Fibroblast of the conjunctiva (primary cell): ENCODE measurements around the gene SRSF5.

ENCODE experiments used
- DNase-seq: peaks from one replicate; pipeline ENCODE4 v3.0.0-alpha.2; 2010; ENCODE audit warnings: low read depth

The SRSF5 gene

DNA sequence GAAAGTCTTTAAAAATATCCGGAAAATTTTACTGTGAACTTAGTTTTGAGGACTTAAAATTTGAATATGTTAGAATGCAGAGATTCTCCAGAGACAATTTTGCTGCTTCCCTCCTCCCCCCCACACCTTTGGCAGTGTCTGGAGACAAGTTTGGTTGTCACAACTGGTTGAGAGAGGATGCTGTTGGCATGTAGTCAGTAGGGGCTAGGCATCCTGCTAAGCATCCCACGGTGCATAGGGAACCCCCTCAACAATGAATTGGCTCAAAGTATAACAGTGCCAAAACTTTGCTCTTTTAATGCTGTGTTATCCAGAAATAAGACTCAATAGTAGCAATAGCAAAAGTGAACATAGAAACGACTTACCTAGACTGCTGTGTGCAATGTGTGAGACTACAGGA lies 3.6 kb downstream of the SRSF5 start:
- no peak for DNase-seq

DNA sequence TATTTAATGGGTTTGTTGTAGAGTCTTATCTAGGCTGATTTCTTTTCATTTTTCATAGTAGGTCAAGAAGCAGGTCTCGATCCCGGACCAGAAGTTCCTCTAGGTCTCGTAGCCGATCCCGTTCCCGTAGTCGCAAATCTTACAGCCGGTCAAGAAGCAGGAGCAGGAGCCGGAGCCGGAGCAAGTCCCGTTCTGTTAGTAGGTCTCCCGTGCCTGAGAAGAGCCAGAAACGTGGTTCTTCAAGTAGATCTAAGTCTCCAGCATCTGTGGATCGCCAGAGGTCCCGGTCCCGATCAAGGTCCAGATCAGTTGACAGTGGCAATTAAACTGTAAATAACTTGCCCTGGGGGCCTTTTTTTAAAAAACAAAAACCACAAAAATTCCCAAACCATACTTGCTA lies 4.2 kb downstream of the SRSF5 start:
- DNase-seq = no peak

DNA sequence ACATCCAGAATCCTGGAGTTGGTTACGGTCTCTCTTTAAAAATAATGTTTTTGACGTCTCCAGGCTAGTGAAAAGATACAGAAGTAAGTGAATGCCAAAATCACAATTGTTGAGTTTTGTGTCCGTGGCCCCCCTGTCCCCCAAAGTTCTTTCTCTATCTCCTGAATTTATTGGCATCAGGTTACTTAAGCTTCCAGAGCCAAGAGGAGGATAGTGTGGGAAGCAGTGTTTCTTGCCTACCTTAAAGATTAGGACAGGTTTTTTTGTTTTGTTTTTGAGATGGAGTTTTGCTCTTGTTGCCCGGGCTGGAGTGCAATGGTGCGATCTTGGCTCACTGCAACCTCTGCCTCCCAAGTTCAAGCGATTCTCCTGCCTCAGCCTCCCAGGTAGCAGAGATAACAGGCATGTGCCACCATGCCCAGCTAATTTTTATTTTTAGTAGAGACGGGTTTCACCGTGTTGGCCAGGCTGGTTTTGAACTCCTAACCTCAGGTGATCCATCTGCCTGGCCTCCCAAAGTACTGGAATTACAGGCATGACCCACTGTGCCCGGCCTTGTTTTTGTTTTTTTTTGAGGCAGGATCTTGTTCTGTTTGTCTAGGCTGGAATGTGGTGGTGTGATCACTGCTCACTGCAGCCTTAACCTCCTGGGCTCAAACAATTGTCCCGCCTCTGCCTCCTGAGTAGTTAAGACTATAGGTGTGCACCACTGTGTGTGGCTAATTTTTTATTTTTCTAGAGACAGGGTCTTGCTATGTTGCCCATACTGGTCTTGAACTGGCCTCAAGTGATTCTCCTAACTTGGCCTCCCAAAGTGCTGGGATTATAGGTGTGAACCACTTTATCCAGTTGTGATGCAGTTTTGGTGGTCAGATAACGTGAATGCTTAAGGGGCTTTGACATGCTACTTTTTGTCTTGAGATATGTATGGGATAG lies 5.4 kb downstream of the SRSF5 start:
- DNase-seq = no peak

- DNase-seq = no peak
These were observed 6.8 kb downstream of the SRSF5 start for GRCh38 chr14:69773571-69774276.

DNA sequence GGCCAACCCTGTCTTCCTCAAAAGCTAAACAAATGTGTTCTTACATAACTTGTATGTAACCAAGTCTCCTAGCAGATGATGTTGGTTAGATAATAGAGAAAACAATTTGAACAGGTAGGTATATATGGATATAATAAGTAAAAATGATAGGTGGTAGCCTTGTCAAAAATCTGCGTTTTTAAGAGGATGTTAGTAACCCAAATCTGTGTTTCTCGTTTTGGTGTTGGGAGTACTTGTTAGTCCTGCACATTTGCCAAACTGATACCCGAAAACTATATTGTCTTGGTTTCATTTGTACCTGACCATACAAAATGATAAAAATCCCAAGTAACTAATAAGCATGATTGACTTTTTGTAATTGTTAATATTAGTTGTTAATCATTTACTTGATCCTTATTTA lies 8.1 kb downstream of the SRSF5 start:
- DNase-seq = no peak

DNA sequence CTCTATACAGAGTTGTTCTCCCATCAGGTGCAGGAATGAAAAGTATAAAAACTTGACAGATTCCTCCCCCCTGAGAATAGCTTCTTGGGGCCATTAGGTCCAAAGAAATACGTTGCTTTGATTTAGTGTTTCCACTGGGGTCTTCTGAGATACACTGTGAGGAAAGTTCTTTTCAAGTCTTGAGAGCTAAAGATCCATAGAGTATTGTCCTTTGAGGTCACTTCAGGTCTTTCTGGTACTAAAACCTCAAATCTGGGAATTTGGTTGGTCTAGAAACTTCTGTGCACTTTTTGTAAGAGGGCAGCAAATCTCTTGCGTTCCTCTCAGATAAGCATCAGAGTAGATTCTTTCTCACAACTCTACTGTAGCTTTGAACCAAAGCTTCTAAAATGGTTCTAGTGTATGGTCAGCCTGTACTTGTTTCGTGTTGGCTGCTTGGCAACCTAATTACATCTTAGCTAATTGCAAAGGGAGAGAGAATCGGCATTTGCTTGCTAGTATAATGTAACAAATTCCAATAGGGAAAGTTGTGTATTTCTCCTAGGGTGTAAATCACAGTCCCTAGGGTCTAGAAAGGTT lies 10.0 kb downstream of the SRSF5 start:
- no peak for DNase-seq

GRCh38 chr14:69779088-69779487 lies 12.1 kb downstream of the SRSF5 start:
- no peak for DNase-seq

- no peak for DNase-seq
These were observed 13.2 kb downstream of the SRSF5 start for GRCh38 chr14:69780092-69780491.

DNA sequence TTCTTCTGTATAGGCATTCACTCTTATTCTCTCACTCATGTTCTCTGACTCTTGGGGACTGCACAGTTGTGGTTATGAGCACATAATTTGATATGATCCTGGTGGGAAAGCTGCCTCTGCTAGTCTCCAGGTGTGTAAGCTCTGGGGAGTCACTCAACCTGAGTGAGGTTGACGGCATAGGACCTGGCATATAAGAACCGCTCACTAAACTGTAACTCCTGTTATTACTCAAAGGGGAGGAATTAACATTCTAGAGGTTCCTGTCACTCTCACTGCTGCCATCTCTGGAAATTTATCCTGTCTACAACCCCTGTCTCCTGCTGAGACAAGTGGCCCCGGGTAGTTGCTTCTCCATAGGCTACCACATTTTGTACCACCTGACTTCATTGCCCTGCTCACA lies 14.0 kb downstream of the SRSF5 start:
- no peak for DNase-seq

DNA sequence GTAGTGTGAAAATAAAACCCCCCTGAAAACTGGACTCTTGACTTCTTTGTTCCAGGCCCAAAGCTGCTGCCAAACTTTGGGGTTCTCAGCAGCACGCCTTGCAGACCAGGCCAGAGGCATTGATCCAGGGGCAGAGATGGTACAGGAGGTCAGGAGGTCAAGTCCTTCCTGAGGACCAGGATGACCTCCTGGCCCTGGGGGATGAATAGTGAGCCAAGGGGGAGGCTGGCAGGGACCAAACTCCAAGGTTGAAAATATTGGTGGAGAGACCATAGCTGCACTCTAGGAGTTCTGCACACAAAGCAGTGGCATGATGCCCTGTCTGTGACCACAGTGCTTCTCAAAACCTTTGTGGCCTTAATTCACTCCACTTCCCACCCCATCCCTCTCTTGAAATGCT lies 18.0 kb downstream of the SRSF5 start:
- DNase-seq = no peak

DNA sequence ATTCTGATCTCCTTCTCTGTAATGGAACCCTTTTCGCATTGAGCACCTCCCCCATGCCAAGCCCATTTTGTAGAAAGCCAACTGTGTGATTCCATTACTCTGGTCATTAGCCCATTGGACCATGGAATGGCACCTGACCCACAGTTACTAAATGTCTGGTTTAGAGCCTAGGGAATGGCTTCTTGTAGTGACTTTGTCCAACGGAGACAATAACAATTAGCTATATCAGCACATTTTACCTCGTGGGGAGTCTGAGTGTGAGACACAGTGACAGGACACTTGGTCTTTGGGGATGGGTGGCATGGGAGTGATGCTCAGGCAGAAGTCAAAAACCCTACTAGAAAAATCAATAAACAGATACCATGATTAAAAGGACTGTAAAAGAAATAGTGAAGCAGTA lies 19.7 kb downstream of the SRSF5 start:
- DNase-seq = no peak

DNA sequence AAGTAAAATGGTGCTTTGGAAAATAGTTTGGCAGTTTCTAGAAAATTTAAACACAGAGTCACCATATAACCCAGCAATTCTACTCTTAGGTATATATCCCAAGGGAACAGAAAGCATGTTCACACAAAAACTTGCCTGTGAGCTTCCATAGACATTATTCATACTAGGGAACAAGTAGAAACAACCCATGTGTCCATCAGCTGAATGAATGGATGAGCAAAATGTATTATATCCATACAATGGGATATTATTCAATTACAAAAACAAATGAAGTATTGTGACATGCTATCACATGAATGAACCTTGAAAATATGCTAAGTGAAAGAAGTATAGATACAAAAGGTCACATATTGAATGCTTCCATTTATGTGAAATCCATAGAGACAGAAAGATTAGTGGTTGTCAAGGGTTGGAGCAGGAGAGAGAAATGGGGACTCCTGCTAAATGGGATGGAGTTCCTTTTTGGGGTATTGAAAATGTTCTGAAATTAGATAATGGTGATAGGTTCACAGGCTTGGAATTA lies 22.2 kb downstream of the SRSF5 start:
- DNase-seq = no peak

DNA sequence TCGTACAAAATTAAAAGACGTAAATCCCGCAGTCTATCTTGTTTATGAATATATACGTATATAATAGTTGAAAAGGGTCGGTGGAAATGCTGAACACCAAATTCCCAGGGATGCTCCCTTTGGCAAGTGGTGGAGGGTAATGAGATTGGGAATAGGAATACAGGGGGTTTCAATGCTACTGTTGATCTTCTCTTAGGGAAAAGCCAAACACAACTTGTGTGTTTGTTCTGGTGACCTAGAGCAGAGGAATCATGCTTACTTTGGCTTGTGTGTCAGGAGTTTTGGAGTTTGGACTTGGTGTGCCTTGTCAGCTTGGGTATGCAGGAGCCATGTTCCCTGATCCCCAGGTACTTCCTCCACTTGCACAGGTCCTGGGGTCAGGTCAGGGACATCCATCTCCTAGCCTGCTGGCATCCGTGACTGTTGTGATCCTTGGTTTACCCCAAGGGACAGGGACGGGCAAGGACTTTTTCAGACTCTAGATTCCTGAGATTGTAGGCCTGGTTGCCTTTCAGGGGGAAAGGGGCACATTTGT lies 26.0 kb downstream of the SRSF5 start:
- no peak for DNase-seq

DNA sequence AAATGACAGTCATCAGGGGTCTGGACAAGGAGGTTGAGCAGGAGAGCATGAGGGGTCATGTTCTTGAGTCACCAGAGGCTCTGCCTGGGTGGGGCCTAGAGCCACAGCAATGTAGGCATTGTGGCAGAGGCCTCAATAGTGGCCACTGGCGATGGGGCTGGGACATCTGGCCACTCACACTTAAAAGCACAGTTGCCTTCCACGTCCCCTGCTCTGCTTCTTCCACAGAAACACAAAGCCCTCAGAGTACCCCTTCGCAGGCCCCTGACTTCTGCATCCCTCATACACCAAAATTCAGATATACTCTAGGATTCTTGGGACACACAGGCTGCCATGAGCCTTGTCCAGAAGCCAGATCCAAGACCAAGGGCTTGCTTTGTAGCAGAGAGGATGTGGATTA lies 27.8 kb downstream of the SRSF5 start:
- DNase-seq = no peak

- no peak for DNase-seq
These were observed 28.7 kb downstream of the SRSF5 start for GRCh38 chr14:69795691-69796090.

GRCh38 chr14:69796797-69797500 lies 30.0 kb downstream of the SRSF5 start, which contains the start of gene SLC10A1:
SLC10A1 (minus strand) TSS chr14:69797241; CDS start chr14:69797155, 86 bp downstream.
- DNase-seq = no peak

- no peak for DNase-seq
These were observed 30.8 kb downstream of the SRSF5 start for GRCh38 chr14:69797573-69798338.

DNA sequence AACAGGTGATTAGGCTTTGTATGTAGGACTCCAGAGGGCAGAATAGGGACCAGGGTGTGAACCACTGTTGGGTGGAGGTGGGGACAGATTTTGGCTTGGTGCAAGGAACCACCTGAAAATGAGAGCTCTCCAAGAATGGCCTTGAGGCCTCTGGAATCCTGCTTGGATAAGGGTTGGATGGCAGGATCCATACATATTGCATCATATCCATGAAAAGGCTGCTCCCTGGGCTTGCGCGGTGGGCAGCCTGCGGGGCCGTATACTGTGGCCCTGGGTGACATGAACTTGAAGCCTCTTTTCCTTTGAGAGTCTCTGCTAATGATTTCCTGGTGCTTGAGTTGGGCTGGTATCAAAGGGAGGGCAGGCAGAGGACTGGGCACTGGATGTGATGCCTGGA lies 31.4 kb downstream of the SRSF5 start:
- no peak for DNase-seq

DNA sequence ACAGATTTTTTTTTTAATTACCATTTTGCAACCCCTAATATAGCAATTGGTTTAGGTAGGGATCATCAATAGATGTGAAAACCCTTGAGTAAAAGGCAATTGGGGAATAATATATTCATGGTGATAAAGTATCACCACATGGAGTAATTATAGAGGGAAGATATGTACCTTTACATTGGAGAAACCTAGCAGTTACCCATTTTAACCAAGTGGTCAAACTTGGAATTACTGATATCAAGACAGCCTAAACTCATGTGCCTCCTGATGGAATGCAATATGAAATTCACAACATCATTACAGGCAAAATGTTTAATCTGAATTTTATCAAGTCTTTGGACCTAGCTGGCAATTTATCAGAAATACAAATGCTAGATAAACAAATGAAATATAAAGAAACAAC lies 36.8 kb downstream of the SRSF5 start:
- no peak for DNase-seq

GRCh38 chr14:69804902-69805301 lies 38.0 kb downstream of the SRSF5 start:
- no peak for DNase-seq

GRCh38 chr14:69807192-69807591 lies 40.2 kb downstream of the SRSF5 start:
- DNase-seq = no peak
